Astrocyte of the cerebellum (primary cell): ENCODE measurements around the gene TLL2.

Source experiments
- DNase-seq: peaks from one replicate; pipeline ENCODE4 v3.0.0-alpha.2; 2011; ENCODE audit warnings: low read depth
- H3K4me3 ChIP-seq: 2 replicates; pipeline ENCODE4 v1.5.1; 2011; ENCODE audit warnings: mild to moderate bottlenecking, low read depth, low read length, moderate library complexity
- CTCF ChIP-seq: IDR thresholded peaks from 2 replicates; pipeline ENCODE4 v1.5.1; 2012; ENCODE audit warnings: low read length, low read depth, moderate library complexity, mild to moderate bottlenecking; ENCODE audit errors: missing control alignments
- in situ Hi-C: cut with HindIII; loops from 2 replicates; pipeline ENCODE4 v1.10.0; 2017; ENCODE audit warnings: low sequenced_read_pairs

Gene TLL2

DNA sequence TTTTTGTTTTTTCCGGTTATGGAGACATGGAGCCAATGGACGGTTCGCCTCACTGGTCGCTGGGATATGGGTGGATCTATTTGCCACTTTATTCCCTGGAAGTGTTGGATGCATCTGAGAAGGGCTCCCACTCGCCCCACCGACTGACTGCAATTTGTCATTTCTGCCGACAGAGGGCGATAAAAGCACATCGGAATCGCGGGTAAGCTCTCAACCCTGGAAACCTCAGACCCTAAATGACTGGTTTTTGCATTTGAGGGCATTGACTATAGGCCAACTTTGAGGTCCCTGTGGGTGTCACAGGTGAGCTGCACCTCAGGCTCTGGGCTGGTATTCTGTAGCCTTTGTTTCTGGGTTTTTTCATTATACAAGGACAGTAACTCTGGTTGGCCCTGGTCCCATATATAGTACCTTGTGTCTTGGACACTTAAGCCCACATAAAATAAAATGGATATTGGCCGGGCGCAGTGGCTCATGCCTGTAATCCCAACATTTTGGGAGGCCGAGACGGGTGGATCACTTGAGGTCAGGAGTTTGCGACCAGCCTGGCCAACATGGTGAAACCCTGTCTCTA is 143.1 kb downstream of the TLL2 start:
- peak; percentile 8 for DNase-seq
- H3K4me3 ChIP-seq = no peak overlapping the region
- peak; percentile 82 for TF ChIP-seq CTCF
- in situ Hi-C loops = no loop called here

GRCh38 chr10:96369890-96370583 is 143.7 kb downstream of the TLL2 start:
- in situ Hi-C loops = no loop called here
- no peak for TF ChIP-seq CTCF

DNA sequence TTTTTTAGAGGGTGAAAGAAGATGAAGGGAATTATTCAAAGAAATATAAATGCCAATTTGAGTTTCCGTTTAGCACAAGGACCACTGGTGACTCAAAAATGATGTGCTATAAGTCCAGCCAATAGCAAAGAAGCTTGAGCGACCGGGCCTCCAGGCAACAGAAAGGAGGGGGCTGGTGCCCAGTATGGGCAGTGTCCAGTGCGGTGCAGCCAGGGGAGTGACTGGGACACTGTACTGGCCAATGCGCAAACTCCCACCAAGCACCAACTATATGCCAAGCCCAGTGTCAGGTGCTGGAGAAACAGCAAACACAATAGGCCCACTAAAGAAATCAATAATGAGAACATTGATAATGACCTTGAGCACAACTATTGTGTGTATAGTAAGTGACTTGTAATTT is 144.8 kb downstream of the TLL2 start:
- in situ Hi-C loops = no loop called here
- H3K4me3 ChIP-seq = no peak overlapping the region
- no peak for DNase-seq
- no peak for TF ChIP-seq CTCF

More at GRCh38 chr10:96369890-96370583, 143.7 kb downstream of the TLL2 start:
- DNase-seq = no peak
- no peak overlapping the region for H3K4me3 ChIP-seq

DNA sequence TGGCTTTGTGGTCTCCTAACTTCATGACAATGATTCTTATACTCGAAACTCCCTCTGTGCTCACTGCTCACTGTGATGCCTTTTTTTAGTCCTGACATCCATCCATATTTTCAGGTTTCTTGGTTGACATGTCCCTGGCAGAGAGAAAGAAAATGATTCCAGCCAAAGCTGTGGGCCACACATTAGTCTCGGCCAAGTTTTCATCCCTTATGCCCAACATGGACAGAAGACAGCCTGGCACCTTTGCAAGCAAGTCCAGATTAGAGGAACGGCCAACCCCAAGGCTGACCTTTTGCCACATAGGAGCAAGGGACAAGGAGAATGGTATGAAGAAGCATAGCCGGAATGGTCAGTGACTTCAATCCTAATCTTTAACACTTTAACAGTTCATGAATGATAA is 146.3 kb downstream of the TLL2 start:
- no peak for TF ChIP-seq CTCF
- DNase-seq = no peak
- in situ Hi-C loops = no loop called here
- H3K4me3 ChIP-seq = no peak overlapping the region

- TF ChIP-seq CTCF = no peak
- in situ Hi-C loops = no loop called here
- DNase-seq = no peak
- H3K4me3 ChIP-seq = no peak overlapping the region
Observed at GRCh38 chr10:96366508-96366907, 147.2 kb downstream of the TLL2 start.

GRCh38 chr10:96365571-96365970 is 148.2 kb downstream of the TLL2 start:
- no peak overlapping the region for H3K4me3 ChIP-seq
- in situ Hi-C loops = no loop called here
- no peak for TF ChIP-seq CTCF
- no peak for DNase-seq
